K562 (cell line): ENCODE data around the gene RCC1. TPM values are rescaled to one million over a fixed set of nuclear protein-coding genes. Genes with fewer than 3 reads are reported as not detected.

Source experiments
- GABPB1 ChIP-seq: sonication (generic); formaldehyde crosslinking; IDR thresholded peaks from 2 replicates; pipeline ENCODE4 v1.8.0; 2022; ENCODE audit warnings: mild to moderate bottlenecking, missing genetic modification reagents
- KAT7 ChIP-seq: sonication (generic); formaldehyde crosslinking; IDR thresholded peaks from 2 replicates; pipeline ENCODE4 v1.8.0; 2022; ENCODE audit warnings: missing genetic modification reagents, mild to moderate bottlenecking, borderline replicate concordance
- KLF6 ChIP-seq: fragments of 250-450 bp; sonication (Bioruptor Pico); IDR thresholded peaks from 2 replicates; pipeline ENCODE4 v1.4.0; 2020; ENCODE audit warnings: mild to moderate bottlenecking, moderate library complexity, borderline replicate concordance
- L3MBTL2 ChIP-seq: fragments of 450-650 bp; IDR thresholded peaks from 2 replicates; pipeline ENCODE4 v1.6.1; 2016; ENCODE audit warnings: mild to moderate bottlenecking, moderate library complexity
- MAZ ChIP-seq, 2 experiments: fragments of 450-650 bp in 1 of 2; sonication (generic) in 1 of 2; formaldehyde crosslinking; IDR thresholded peaks in 1 of 2; conservative IDR thresholded peaks in 1 of 2; 2 replicates each; pipeline versions ENCODE4 v1.4.0 to v1.5.0; 2020; ENCODE audit warnings: mild to moderate bottlenecking in 1 of 2, missing genetic modification reagents in 1 of 2
- NCOA6 ChIP-seq: fragments of 450-650 bp; IDR thresholded peaks from 2 replicates; pipeline ENCODE4 v1.6.1; 2017; ENCODE audit warnings: mild to moderate bottlenecking
- PML ChIP-seq: IDR thresholded peaks from 2 replicates; pipeline ENCODE4 v1.6.1; 2012; ENCODE audit warnings: low read length, inconsistent platforms
- RAD21 ChIP-seq, 2 experiments: fragments of 250-450 bp in 1 of 2; fragments of 450-650 bp in 1 of 2; sonication (Bioruptor Pico) in 1 of 2; formaldehyde crosslinking in 1 of 2; IDR thresholded peaks in 1 of 2; conservative IDR thresholded peaks in 1 of 2; 2 replicates each; pipeline versions ENCODE4 v1.4.0 to v1.8.0; 2020 to 2022; ENCODE audit warnings: mild to moderate bottlenecking in 2 of 2, moderate library complexity in 1 of 2
- RBM14 ChIP-seq: fragments of 200-400 bp; formaldehyde crosslinking; IDR thresholded peaks from 2 replicates; pipeline ENCODE4 v1.6.1; 2018; ENCODE audit warnings: low read depth, mild to moderate bottlenecking, low read length, moderate library complexity, borderline replicate concordance; ENCODE audit not compliant: insufficient read depth
- SP1 ChIP-seq: sonication (generic); formaldehyde crosslinking; IDR thresholded peaks from 2 replicates; pipeline ENCODE4 v1.8.1; 2022; ENCODE audit warnings: mild to moderate bottlenecking, missing genetic modification reagents
- TBL1XR1 ChIP-seq, 2 experiments: IDR thresholded peaks; 2 replicates each; pipeline ENCODE4 v1.6.1; 2012; ENCODE audit warnings: improper control_type of control experiment in 2 of 2, low read length in 2 of 2, mild to moderate bottlenecking in 1 of 2
- TCFL5 ChIP-seq: fragments of 250-450 bp; sonication (Bioruptor Pico); conservative IDR thresholded peaks from 2 replicates; pipeline ENCODE4 v1.6.1; 2021; ENCODE audit warnings: mild to moderate bottlenecking, moderate library complexity, matching md5 sums
- WHSC1 ChIP-seq: IDR thresholded peaks from one replicate; pipeline ENCODE4 v1.6.1; 2012; ENCODE audit warnings: low read length, control low read depth, inconsistent platforms
- ZNF143 ChIP-seq: sonication (generic); formaldehyde crosslinking; IDR thresholded peaks from 2 replicates; pipeline ENCODE4 v1.9.0; 2022; ENCODE audit warnings: mild to moderate bottlenecking, missing genetic modification reagents
- ZNF445 ChIP-seq: fragments of 250-450 bp; sonication (Bioruptor Pico); IDR thresholded peaks from 2 replicates; pipeline ENCODE4 v1.4.0; 2020; ENCODE audit warnings: low read depth, mild to moderate bottlenecking, moderate library complexity
- ZNF696 ChIP-seq: fragments of 250-450 bp; sonication (Bioruptor Pico); conservative IDR thresholded peaks from 2 replicates; pipeline ENCODE4 v1.4.0; 2020; ENCODE audit warnings: mild to moderate bottlenecking, moderate library complexity
- polyA plus RNA-seq, 8 experiments: library from polyadenylated mRNA; depleted of rRNA in 4 of 8; stranded (reverse) in 5 of 8; unstranded in 3 of 8; fragments of >200 nt; fragmentation: Nextera tagmentation in 2 of 8; fragmentation: Illumina TruSeq in 1 of 8; extraction: Ambion mirVana in 2 of 8; extraction: Trizol in 1 of 8; gene quantifications; 2 replicates each; pipeline versions ENCODE4 v1.2.1 to v1.2.3, GENCODE V29; 2011 to 2014; ENCODE audit warnings: inconsistent platforms in 1 of 8, missing spikeins in 1 of 8
- total RNA-seq, 7 experiments: library from RNA; depleted of rRNA in 6 of 7; stranded (reverse); fragments of >200 nt in 6 of 7; fragmentation: Illumina TruSeq in 2 of 7; extraction: Trizol in 2 of 7; gene quantifications; 2 replicates each; pipeline versions ENCODE4 v1.2.1 to v1.2.3, GENCODE V29; 2011 to 2021; ENCODE audit warnings: low replicate concordance in 1 of 7
- TF ChIP-seq, protein P1 (sequence below): fragments of 250-450 bp; sonication (Bioruptor Pico); IDR thresholded peaks from 2 replicates; pipeline ENCODE4 v1.4.0; 2020; ENCODE audit warnings: mild to moderate bottlenecking, moderate library complexity
- TF ChIP-seq, protein P2 (sequence below): fragments of 450-650 bp; IDR thresholded peaks from 2 replicates; pipeline ENCODE4 v1.6.1; 2016; ENCODE audit warnings: mild to moderate bottlenecking
- TF ChIP-seq, protein P3 (sequence below): sonication (generic); formaldehyde crosslinking; IDR thresholded peaks from 2 replicates; pipeline ENCODE4 v1.8.0; 2022; ENCODE audit warnings: mild to moderate bottlenecking, missing genetic modification reagents

RCC1 gene
- total and polyA plus RNA-seq, 9 of the 15 experiments (the other 6 are each of a cell fraction or from before 2014, with no cell fraction given): 16.4 to 202 (median 107) TPM

DNA sequence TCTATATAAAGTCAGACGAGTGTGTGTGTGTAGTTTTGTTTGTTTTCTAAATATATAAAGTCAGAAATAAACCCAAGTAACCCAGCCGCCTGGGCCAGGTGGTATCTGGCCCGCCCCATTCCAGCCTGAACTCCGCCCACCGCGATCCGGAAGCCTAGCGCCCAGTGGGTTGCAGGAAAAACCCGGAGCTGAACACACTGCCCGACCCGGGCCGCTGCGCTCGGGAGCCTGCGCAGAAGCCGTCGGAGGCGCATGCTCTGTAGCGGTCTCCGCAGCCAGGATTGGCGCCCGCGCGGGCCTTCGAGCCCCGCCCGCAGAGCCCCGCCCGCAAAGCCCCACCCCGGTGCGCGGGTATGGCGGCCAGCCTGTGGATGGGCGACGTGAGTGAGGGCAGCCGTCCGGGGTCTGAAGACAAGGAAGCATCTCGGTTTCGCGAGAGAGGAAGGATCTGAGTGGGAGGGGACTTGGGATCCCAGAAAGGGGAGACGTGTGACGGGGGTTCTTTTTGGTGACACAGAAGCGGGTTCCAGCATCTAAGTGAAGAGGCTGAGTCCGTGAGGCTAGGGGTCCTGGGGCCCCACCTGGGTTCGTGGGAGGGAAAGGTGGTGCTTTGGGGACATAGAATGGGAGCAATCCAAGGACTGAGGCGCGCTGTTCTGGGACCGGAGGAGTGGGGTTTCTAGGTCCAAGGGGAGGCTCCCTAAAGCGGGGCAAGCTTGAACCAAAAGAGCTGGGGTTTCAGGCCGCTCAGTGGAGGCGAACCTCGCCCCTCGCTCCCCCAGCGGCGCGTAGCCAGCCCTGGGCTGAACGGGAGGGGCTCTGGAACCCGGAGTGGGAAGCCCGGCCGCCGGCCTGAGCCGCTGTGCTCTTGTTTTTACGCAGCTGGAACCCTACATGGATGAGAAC, 47.2 kb downstream of the RCC1 start, which contains the start of gene TRNAU1AP (continued):
- TF ChIP-seq RBM14 (no peak), ZNF143 (CRISPR knock-in tag) (no peak), SP1 (CRISPR knock-in tag) (peak; percentile 96), TBL1XR1 (IDR thresholded peaks at IDR 0.05; ENCODE audit: low read length in 2 of 2) (peak in 1 of 2 experiments; percentile 73; a peak in 2 of 4 replicates), ZNF445 (CRISPR knock-in tag) (no peak), TCFL5 (CRISPR knock-in tag) (no peak), GABPB1 (peak; percentile 84), WHSC1 (no peak), ZNF696 (CRISPR knock-in tag) (no peak), NCOA6 (0 out of 2 replicates have a peak, but pooled peaks have one; percentile 69), PML (peak; percentile 71), KLF6 (peak; percentile 50; the same call in 1 of the 2 replicates), MAZ (CRISPR knock-in tag; conservative IDR thresholded peaks at IDR 0.05 in 1 of 2, IDR thresholded peaks at IDR 0.05 in 1 of 2) (peak; percentile 100), RAD21 (CRISPR knock-in tag; conservative IDR thresholded peaks at IDR 0.05 in 1 of 2, IDR thresholded peaks at IDR 0.05 in 1 of 2) (no peak), L3MBTL2 (peak; percentile 90), KAT7 (CRISPR knock-in tag) (no peak)
- TF ChIP-seq, protein P1, sequence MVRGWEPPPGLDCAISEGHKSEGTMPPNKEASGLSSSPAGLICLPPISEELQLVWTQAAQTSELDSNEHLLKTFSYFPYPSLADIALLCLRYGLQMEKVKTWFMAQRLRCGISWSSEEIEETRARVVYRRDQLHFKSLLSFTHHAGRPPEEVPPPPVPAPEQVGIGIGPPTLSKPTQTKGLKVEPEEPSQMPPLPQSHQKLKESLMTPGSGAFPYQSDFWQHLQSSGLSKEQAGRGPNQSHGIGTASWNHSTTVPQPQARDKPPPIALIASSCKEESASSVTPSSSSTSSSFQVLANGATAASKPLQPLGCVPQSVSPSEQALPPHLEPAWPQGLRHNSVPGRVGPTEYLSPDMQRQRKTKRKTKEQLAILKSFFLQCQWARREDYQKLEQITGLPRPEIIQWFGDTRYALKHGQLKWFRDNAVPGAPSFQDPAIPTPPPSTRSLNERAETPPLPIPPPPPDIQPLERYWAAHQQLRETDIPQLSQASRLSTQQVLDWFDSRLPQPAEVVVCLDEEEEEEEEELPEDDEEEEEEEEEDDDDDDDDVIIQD: no peak
- TF ChIP-seq, protein P2, sequence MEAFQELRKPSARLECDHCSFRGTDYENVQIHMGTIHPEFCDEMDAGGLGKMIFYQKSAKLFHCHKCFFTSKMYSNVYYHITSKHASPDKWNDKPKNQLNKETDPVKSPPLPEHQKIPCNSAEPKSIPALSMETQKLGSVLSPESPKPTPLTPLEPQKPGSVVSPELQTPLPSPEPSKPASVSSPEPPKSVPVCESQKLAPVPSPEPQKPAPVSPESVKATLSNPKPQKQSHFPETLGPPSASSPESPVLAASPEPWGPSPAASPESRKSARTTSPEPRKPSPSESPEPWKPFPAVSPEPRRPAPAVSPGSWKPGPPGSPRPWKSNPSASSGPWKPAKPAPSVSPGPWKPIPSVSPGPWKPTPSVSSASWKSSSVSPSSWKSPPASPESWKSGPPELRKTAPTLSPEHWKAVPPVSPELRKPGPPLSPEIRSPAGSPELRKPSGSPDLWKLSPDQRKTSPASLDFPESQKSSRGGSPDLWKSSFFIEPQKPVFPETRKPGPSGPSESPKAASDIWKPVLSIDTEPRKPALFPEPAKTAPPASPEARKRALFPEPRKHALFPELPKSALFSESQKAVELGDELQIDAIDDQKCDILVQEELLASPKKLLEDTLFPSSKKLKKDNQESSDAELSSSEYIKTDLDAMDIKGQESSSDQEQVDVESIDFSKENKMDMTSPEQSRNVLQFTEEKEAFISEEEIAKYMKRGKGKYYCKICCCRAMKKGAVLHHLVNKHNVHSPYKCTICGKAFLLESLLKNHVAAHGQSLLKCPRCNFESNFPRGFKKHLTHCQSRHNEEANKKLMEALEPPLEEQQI: no peak
- TF ChIP-seq, protein P3, sequence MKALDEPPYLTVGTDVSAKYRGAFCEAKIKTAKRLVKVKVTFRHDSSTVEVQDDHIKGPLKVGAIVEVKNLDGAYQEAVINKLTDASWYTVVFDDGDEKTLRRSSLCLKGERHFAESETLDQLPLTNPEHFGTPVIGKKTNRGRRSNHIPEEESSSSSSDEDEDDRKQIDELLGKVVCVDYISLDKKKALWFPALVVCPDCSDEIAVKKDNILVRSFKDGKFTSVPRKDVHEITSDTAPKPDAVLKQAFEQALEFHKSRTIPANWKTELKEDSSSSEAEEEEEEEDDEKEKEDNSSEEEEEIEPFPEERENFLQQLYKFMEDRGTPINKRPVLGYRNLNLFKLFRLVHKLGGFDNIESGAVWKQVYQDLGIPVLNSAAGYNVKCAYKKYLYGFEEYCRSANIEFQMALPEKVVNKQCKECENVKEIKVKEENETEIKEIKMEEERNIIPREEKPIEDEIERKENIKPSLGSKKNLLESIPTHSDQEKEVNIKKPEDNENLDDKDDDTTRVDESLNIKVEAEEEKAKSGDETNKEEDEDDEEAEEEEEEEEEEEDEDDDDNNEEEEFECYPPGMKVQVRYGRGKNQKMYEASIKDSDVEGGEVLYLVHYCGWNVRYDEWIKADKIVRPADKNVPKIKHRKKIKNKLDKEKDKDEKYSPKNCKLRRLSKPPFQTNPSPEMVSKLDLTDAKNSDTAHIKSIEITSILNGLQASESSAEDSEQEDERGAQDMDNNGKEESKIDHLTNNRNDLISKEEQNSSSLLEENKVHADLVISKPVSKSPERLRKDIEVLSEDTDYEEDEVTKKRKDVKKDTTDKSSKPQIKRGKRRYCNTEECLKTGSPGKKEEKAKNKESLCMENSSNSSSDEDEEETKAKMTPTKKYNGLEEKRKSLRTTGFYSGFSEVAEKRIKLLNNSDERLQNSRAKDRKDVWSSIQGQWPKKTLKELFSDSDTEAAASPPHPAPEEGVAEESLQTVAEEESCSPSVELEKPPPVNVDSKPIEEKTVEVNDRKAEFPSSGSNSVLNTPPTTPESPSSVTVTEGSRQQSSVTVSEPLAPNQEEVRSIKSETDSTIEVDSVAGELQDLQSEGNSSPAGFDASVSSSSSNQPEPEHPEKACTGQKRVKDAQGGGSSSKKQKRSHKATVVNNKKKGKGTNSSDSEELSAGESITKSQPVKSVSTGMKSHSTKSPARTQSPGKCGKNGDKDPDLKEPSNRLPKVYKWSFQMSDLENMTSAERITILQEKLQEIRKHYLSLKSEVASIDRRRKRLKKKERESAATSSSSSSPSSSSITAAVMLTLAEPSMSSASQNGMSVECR: no peak; the same call in none of the 2 replicates
